Keratinocyte (primary cell): Measurements from ENCODE around the gene SHISA9.

Experiments used
- EZH2 ChIP-seq: IDR thresholded peaks from one replicate; pipeline ENCODE4 v1.6.1; 2012; ENCODE audit warnings: inconsistent platforms, mild to moderate bottlenecking, low read length, moderate library complexity
- TF ChIP-seq, protein P1 (sequence below), 3 experiments: IDR thresholded peaks in 1 of 3; conservative IDR thresholded peaks in 1 of 3; optimal IDR thresholded peaks in 1 of 3; 2 replicates in 2 of 3; 3 replicates in 1 of 3; pipeline versions ENCODE3 to v1.5.1; 2011; ENCODE audit warnings: low read length in 3 of 3, mild to moderate bottlenecking in 3 of 3, moderate library complexity in 2 of 3, control low read depth in 1 of 3, inconsistent platforms in 1 of 3; ENCODE audit not compliant: insufficient read depth in 2 of 3; ENCODE audit errors: extremely low read depth in 1 of 3

DNA sequence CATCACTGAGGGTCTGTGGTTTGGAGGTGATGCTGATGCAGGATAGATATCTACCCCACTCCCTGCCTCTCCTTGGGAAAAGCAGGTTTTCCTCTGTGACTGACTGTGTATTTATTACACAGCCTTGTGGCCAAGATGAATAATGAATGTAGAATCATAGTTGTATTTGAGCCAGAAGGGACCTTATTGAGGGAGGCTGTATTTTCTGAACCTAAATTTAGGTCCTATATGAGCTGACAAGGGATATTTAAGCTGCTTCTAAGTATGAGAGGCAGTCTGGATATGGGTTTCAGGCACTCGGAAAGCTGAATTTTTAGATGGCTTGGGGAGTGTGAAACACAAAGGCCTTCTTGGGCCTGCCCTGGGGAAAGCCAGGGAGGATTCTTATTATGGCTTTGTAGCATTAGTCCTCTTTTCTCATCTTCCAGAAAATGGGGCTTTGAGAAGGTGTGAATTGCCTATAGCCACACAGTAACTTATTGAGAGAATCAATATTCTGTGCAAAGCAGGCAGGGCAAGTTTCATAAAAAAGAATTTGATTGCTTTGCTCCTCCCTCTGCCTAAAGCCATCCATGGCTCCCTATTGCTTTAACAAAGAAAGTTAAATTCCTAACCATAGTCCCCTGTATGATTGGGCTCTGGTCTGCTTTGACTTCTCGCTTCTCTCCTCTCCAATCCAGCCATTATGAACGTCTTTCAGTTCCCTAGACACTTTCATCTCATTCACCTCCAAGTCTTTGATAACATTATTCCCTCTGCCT lies 144.8 kb downstream of the SHISA9 start:
- TF ChIP-seq, protein P1, sequence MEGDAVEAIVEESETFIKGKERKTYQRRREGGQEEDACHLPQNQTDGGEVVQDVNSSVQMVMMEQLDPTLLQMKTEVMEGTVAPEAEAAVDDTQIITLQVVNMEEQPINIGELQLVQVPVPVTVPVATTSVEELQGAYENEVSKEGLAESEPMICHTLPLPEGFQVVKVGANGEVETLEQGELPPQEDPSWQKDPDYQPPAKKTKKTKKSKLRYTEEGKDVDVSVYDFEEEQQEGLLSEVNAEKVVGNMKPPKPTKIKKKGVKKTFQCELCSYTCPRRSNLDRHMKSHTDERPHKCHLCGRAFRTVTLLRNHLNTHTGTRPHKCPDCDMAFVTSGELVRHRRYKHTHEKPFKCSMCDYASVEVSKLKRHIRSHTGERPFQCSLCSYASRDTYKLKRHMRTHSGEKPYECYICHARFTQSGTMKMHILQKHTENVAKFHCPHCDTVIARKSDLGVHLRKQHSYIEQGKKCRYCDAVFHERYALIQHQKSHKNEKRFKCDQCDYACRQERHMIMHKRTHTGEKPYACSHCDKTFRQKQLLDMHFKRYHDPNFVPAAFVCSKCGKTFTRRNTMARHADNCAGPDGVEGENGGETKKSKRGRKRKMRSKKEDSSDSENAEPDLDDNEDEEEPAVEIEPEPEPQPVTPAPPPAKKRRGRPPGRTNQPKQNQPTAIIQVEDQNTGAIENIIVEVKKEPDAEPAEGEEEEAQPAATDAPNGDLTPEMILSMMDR (optimal IDR thresholded peaks at IDR 0.05 in 1 of 3, IDR thresholded peaks at IDR 0.05 in 1 of 3, conservative IDR thresholded peaks at IDR 0.05 in 1 of 3; ENCODE audit: extremely low read depth in 1 of 3, insufficient read depth in 2 of 3, low read length in 3 of 3) = no peak
- TF ChIP-seq EZH2 = no peak
